ENCODE results near the gene PPP2R2C.

DNA sequence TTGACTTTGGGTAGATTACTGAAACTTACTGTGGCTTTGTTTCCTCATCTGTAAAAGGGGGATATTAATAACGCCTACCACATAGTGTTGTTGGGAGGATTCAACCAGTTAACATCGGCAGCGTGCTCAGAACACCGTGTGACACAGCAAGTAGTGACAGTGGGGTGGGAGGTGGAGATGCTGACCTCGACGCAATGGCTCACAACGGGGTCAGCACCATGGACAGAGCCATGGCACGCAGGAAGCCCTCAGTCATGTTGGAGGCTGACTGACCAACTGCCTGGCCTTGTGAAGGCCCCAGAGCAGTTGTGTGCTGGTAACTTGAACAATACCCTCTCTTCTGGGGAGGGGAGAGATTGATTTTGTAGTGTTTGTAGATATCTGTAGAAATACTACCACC lies 109.5 kb downstream of the PPP2R2C start:
- TF ChIP-seq, protein P1, sequence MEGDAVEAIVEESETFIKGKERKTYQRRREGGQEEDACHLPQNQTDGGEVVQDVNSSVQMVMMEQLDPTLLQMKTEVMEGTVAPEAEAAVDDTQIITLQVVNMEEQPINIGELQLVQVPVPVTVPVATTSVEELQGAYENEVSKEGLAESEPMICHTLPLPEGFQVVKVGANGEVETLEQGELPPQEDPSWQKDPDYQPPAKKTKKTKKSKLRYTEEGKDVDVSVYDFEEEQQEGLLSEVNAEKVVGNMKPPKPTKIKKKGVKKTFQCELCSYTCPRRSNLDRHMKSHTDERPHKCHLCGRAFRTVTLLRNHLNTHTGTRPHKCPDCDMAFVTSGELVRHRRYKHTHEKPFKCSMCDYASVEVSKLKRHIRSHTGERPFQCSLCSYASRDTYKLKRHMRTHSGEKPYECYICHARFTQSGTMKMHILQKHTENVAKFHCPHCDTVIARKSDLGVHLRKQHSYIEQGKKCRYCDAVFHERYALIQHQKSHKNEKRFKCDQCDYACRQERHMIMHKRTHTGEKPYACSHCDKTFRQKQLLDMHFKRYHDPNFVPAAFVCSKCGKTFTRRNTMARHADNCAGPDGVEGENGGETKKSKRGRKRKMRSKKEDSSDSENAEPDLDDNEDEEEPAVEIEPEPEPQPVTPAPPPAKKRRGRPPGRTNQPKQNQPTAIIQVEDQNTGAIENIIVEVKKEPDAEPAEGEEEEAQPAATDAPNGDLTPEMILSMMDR (conservative IDR thresholded peaks at IDR 0.05; ENCODE audit: low read depth, low read length) = no peak
- no peak for TF ChIP-seq EZH2 (IDR thresholded peaks at IDR 0.05; ENCODE audit: borderline replicate concordance, low read depth, low read length, poor library complexity, severe bottlenecking)
